GM19035 (cell line): ENCODE data around the gene RARA.
"Not testable (repeated sequence)": the region's sequence is repeated elsewhere in the genome, so short reads cannot be mapped to it uniquely, and the experiment has no call there.

Experiments
- ATAC-seq: cut with Tn5 transposase; IDR thresholded peaks from one replicate; pipeline ENCODE4 v1.9.1; 2021; ENCODE audit not compliant: unreplicated experiment

The RARA gene

GRCh38 chr17:40372644-40373043 is 63.7 kb downstream of the RARA start:
- not testable (repeated sequence) for ATAC-seq

DNA sequence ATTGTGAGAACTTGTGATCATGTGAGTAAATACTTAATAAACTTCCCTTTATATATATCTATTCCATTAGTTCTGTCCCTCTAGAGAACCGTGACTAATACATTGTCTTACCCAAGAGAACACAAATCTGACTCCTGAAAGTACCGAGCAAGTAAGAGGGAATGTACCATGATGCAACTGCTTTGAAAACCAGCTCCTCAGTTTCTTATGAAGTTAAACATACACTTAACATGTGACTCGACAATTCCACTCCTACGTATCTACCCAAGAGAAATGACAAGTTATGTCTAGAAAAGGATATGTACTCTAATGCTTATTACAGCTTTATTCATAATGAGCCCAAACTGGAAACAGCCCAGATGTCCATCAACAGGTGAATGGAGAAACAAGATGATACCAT is 64.3 kb downstream of the RARA start:
- ATAC-seq: no peak

DNA sequence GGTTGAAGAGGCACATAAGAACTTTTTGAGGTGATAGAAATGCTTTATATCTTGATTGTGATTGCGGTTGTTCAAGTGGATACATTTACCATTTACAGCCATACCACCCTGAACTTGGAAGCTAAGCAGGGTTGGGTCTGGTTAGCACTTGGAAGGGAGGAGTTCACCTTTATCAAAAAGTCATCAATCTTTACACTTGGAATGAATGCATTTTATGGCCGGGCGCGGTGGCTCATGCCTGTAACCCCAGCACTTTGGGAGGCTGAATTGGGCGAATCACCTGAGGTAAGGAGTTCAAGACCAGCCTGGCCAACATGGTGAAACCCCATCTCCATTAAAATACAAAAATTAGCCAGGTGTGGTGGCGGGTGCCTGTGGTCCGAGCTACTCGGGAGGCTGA is 65.0 kb downstream of the RARA start:
- ATAC-seq: no peak

DNA sequence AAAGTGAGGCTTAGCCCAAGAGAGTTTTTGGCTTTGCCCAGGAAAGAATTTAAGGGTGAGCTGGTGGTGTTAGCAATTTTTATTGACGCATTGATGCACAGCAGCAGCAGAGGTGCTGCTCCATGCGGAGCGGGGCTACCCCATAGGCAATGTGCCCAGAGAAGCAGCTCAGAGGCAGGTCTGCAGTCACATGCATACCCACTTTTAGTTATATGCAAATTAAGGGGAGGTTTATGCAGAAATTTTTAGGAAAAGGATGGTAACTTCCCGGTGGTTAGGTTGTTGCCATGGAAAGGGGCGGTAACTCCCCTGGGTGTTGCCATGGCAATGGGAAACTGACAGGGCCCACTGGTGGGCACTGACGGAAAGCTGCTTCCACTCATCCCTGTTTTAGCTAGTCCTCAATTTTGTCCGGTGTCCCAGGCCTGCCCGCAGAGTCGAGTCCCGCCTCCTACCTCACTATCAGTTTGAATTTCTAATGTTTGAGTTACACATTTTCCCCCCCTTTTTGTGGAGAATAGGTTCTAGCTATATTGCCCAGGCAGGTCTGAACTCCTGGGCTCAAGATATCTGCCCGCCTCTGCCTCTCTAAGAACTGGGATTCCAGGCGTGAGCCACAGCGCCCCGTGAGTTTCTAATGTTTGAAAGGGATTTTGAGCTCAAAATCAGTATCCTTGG is 66.0 kb downstream of the RARA start:
- no peak for ATAC-seq

GRCh38 chr17:40375786-40376185 is 66.8 kb downstream of the RARA start:
- not testable (repeated sequence) for ATAC-seq

DNA sequence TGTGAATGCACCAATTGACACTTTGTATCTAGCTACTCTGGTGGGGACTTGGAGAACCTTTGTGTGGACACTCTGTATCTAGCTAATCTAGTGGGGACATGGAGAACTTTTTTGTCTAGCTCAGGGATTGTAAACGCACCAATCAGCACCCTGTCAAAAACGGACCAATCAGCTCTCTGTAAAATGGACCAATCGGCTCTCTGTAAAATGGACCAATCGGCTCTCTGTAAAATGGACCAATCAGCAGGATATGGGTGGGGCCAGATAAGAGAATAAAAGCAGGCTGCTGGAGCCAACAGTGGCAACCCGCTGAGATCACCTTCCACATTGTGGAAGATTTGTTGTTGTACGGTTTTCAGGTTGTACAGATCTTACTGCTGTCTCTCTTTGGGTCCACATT is 67.6 kb downstream of the RARA start:
- not testable (repeated sequence) for ATAC-seq

DNA sequence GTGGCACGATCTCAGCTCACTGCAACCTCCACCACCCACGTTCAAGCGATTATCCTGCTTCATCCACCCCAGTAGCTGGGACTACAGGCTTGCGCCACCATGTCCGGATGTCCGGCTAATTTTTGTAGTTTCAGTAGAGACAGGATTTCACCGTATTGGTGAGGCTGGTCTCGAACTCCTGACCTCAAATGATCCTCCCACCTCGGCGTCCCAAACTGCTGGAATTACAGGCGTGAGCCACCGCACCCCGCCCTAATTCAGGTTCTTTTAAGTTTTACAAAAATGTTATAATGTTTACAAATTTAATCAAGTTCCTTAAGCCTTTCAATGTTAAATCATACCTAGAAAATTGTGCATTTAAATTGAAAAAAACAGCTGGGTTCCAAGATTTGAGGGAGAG is 68.9 kb downstream of the RARA start:
- no peak for ATAC-seq

DNA sequence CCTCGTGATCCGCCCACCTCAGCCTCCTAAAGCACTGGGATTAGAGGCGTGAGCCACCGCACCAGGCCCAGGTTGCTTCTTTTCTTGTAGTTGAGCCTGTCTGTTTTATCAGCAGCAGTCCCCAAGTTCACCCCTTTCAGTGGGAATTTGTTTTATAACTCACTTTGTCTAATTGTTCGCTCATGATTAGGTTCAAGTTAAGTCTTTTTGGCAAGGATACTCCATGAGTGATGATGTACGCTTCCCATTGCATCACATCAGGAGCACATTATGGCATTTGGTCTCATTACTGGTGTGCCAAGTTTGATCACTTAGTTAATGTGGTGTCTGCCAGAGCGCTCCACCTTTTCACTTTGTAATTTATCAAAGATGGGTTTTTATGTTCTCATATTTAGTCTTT is 70.0 kb downstream of the RARA start:
- no peak for ATAC-seq

GRCh38 chr17:40382251-40382650 is 73.3 kb downstream of the RARA start:
- ATAC-seq: no peak

- not testable (repeated sequence) for ATAC-seq
These were observed 77.6 kb downstream of the RARA start for GRCh38 chr17:40386555-40386954.

- ATAC-seq: no peak
These were observed 90.2 kb downstream of the RARA start for GRCh38 chr17:40399185-40399584.

GRCh38 chr17:40402668-40403067 is 93.7 kb downstream of the RARA start:
- ATAC-seq: no peak

GRCh38 chr17:40404003-40404402 is 95.0 kb downstream of the RARA start:
- no peak for ATAC-seq
